Liver (tissue), 9 donors: ENCODE data around the gene SHISAL1. TPM values are rescaled to one million over a fixed set of nuclear protein-coding genes. Genes with fewer than 3 reads are reported as not detected.

Source experiments
- DNase-seq: peaks from one replicate; pipeline ENCODE4 v3.0.0-alpha.2; 2017; ENCODE audit warnings: low spot score
- H3K27ac ChIP-seq, 2 donors: one replicate each; pipeline ENCODE4 v1.7.0; 2013; ENCODE audit warnings: inconsistent platforms in 2 of 2, low read length in 2 of 2, control low read depth in 1 of 2, low read depth in 1 of 2, mild to moderate bottlenecking in 1 of 2
- H3K27me3 ChIP-seq, 4 donors: one replicate each; pipeline versions ENCODE4 v1.6.1 to v1.7.0; 2013; ENCODE audit warnings: low read length in 3 of 4, inconsistent platforms in 1 of 4, mild to moderate bottlenecking in 1 of 4, moderate library complexity in 1 of 4; ENCODE audit not compliant: control insufficient read depth in 4 of 4, insufficient read depth in 4 of 4
- H3K36me3 ChIP-seq, 4 donors: one replicate each; pipeline versions ENCODE4 v1.6.1 to v1.7.0; 2013; ENCODE audit warnings: low read length in 3 of 4, mild to moderate bottlenecking in 3 of 4, low read depth in 1 of 4, moderate library complexity in 1 of 4; ENCODE audit not compliant: control insufficient read depth in 4 of 4, insufficient read depth in 3 of 4
- H3K4me1 ChIP-seq, 4 donors: one replicate each; pipeline versions ENCODE4 v1.6.1 to v1.7.0; 2013; ENCODE audit warnings: low read length in 3 of 4, mild to moderate bottlenecking in 3 of 4, moderate library complexity in 1 of 4; ENCODE audit not compliant: control insufficient read depth in 4 of 4, insufficient read depth in 4 of 4
- H3K4me3 ChIP-seq, 3 donors: one replicate each; pipeline versions ENCODE4 v1.6.1 to v1.7.0; 2013; ENCODE audit warnings: low read length in 3 of 3, control low read depth in 1 of 3, low read depth in 1 of 3, mild to moderate bottlenecking in 1 of 3
- H3K9ac ChIP-seq, 2 donors: one replicate each; pipeline ENCODE4 v1.7.0; 2013; ENCODE audit warnings: low read length in 2 of 2, mild to moderate bottlenecking in 2 of 2, moderate library complexity in 2 of 2, control low read depth in 1 of 2, low read depth in 1 of 2
- H3K9me3 ChIP-seq, 4 donors: one replicate each; pipeline versions ENCODE4 v1.6.1 to v1.7.0; 2013; ENCODE audit warnings: low read length in 3 of 4; ENCODE audit not compliant: control insufficient read depth in 4 of 4
- ATF3 ChIP-seq: IDR thresholded peaks from 2 replicates; pipeline ENCODE4 v1.6.1; 2016; ENCODE audit warnings: antibody characterized with exemption
- CTCF ChIP-seq: fragments of 150-350 bp; IDR thresholded peaks from 2 replicates; pipeline ENCODE4 v1.5.1; 2017; ENCODE audit warnings: improper control_type of control experiment, low read depth, low read length; ENCODE audit not compliant: missing input control
- EGR1 ChIP-seq, 2 donors: IDR thresholded peaks; 2 replicates each; pipeline ENCODE4 v1.6.1; 2016 to 2018; ENCODE audit warnings: antibody characterized with exemption in 2 of 2, low read depth in 2 of 2
- FOXA1 ChIP-seq: IDR thresholded peaks from 2 replicates; pipeline ENCODE4 v1.6.1; 2016; ENCODE audit warnings: antibody characterized with exemption
- FOXA2 ChIP-seq: IDR thresholded peaks from 2 replicates; pipeline ENCODE4 v1.6.1; 2016; ENCODE audit warnings: antibody characterized with exemption
- GABPA ChIP-seq, 2 donors: IDR thresholded peaks in 1 of 2; conservative IDR thresholded peaks in 1 of 2; 2 replicates each; pipeline ENCODE4 v1.6.1; 2016; ENCODE audit warnings: antibody characterized with exemption in 2 of 2, mild to moderate bottlenecking in 1 of 2, moderate library complexity in 1 of 2
- HNF4A ChIP-seq, 2 donors: conservative IDR thresholded peaks; 2 replicates each; pipeline ENCODE4 v1.6.1; 2016; ENCODE audit warnings: antibody characterized with exemption in 2 of 2, mild to moderate bottlenecking in 2 of 2
- HNF4G ChIP-seq: IDR thresholded peaks from 2 replicates; pipeline ENCODE4 v1.6.1; 2016; ENCODE audit warnings: antibody characterized with exemption
- JUND ChIP-seq, 2 donors: IDR thresholded peaks; 2 replicates each; pipeline ENCODE4 v1.6.1; 2016; ENCODE audit warnings: antibody characterized with exemption in 2 of 2
- MAX ChIP-seq: IDR thresholded peaks from 2 replicates; pipeline ENCODE4 v1.6.1; 2016; ENCODE audit warnings: antibody characterized with exemption
- NR2F2 ChIP-seq: IDR thresholded peaks from 2 replicates; pipeline ENCODE4 v1.6.1; 2016; ENCODE audit warnings: antibody characterized with exemption
- RAD21 ChIP-seq, 2 donors: IDR thresholded peaks; 2 replicates each; pipeline ENCODE4 v1.6.1; 2016; ENCODE audit warnings: antibody characterized with exemption in 2 of 2, mild to moderate bottlenecking in 2 of 2
- REST ChIP-seq: IDR thresholded peaks from 2 replicates; pipeline ENCODE4 v1.6.1; 2016; ENCODE audit warnings: antibody characterized with exemption, mild to moderate bottlenecking
- RXRA ChIP-seq, 2 donors: IDR thresholded peaks; 2 replicates each; pipeline ENCODE4 v1.6.1; 2017 to 2018; ENCODE audit warnings: antibody characterized with exemption in 2 of 2, mild to moderate bottlenecking in 1 of 2
- TAF1 ChIP-seq: conservative IDR thresholded peaks from 2 replicates; pipeline ENCODE4 v1.6.1; 2016; ENCODE audit warnings: antibody characterized with exemption, mild to moderate bottlenecking
- YY1 ChIP-seq: IDR thresholded peaks from 2 replicates; pipeline ENCODE4 v1.6.1; 2016; ENCODE audit warnings: antibody characterized with exemption, mild to moderate bottlenecking
- ZBTB33 ChIP-seq: IDR thresholded peaks from 2 replicates; pipeline ENCODE4 v1.6.1; 2016; ENCODE audit warnings: antibody characterized with exemption
- WGBS: extraction: QIAGEN DNeasy Blood & Tissue Kit; methylation state at CpG from one replicate; pipeline ENCODE4 v1.1.7; 2013; 5-methylcytosine and 5-hydroxymethylcytosine counted together
- polyA plus RNA-seq, 2 donors: library from polyadenylated mRNA; stranded (reverse) in 1 of 2; unstranded in 1 of 2; fragments of 200-250 nt in 1 of 2; fragments of >200 nt in 1 of 2; fragmentation: Nextera tagmentation in 1 of 2; extraction: Ambion mirVana in 1 of 2; gene quantifications; one replicate each; pipeline versions ENCODE4 v1.2.1 to v1.2.3, GENCODE V29; 2013 to 2015
- total RNA-seq, 2 donors: library from RNA; depleted of rRNA; stranded (reverse); fragments of >200 nt; gene quantifications; one replicate each; pipeline ENCODE4 v1.2.3, GENCODE V29; 2014
- donor health status: healthy.
- donor health status: healthy.
- donor health status: healthy.
- donor health status: healthy.
- donor health status: healthy.

The SHISAL1 gene
- total and polyA plus RNA-seq, 4 donors, result 0.07 to 0.17 (median 0.13) TPM

GRCh38 chr22:44211256-44211945 is 101.3 kb downstream of the SHISAL1 start:
- Histone ChIP-seq H3K27me3 (no peaks in the 10 kb centered on the region), H3K9me3 (peaks cover 2 to 5% (median 3%) of the 10 kb centered on the region in 4 donors), H3K4me3 (no peak overlapping the region), H3K9ac (no peak overlapping the region), H3K4me1 (no peaks in the 10 kb centered on the region), H3K36me3 (no peaks in the 10 kb centered on the region), H3K27ac (no peak overlapping the region)
- TF ChIP-seq ZBTB33, result no peak
- no peak for TF ChIP-seq GABPA (IDR thresholded peaks at IDR 0.05 in 1 of 2, conservative IDR thresholded peaks at IDR 0.05 in 1 of 2)
- no peak for TF ChIP-seq MAX
- TF ChIP-seq TAF1, result no peak
- TF ChIP-seq EGR1 (IDR thresholded peaks at IDR 0.05; ENCODE audit: low read depth in 2 of 2), result no peak
- TF ChIP-seq ATF3, result no peak
- TF ChIP-seq HNF4A (conservative IDR thresholded peaks at IDR 0.05), result no peak
- TF ChIP-seq CTCF, result no peak
- no peak for TF ChIP-seq RAD21 (IDR thresholded peaks at IDR 0.05)
- no peak for TF ChIP-seq HNF4G
- no peak for TF ChIP-seq FOXA1
- TF ChIP-seq FOXA2, result no peak
- TF ChIP-seq JUND (IDR thresholded peaks at IDR 0.05), result no peak
- no peak for TF ChIP-seq NR2F2
- TF ChIP-seq RXRA (IDR thresholded peaks at IDR 0.05), result no peak
- no peak for DNase-seq
- WGBS, result 63% methylated on average over 6 of the region's 6 CpGs

- Histone ChIP-seq H3K27ac (no peak overlapping the region), H3K27me3 (no peaks in the 10 kb centered on the region), H3K4me1 (no peaks in the 10 kb centered on the region), H3K36me3 (no peaks in the 10 kb centered on the region), H3K9me3 (peaks cover 2 to 5% (median 3%) of the 10 kb centered on the region in 4 donors), H3K9ac (no peak overlapping the region), H3K4me3 (no peak overlapping the region)
- 79% methylated on average over 4 of the region's 4 CpGs for WGBS
- no peak for DNase-seq
- TF ChIP-seq FOXA2, result no peak
- no peak for TF ChIP-seq CTCF
- TF ChIP-seq RXRA (IDR thresholded peaks at IDR 0.05), result no peak
- no peak for TF ChIP-seq HNF4A (conservative IDR thresholded peaks at IDR 0.05)
- no peak for TF ChIP-seq FOXA1
- TF ChIP-seq RAD21 (IDR thresholded peaks at IDR 0.05), result no peak
- TF ChIP-seq REST, result no peak
- TF ChIP-seq MAX, result no peak
- TF ChIP-seq YY1, result no peak
- no peak for TF ChIP-seq NR2F2
- no peak for TF ChIP-seq GABPA (IDR thresholded peaks at IDR 0.05 in 1 of 2, conservative IDR thresholded peaks at IDR 0.05 in 1 of 2)
- no peak for TF ChIP-seq EGR1 (IDR thresholded peaks at IDR 0.05; ENCODE audit: low read depth in 2 of 2)
Measured at GRCh38 chr22:44210722-44211121, 102.0 kb downstream of the SHISAL1 start.
